Stomach (tissue), 9 donors: ENCODE results near the gene RANBP17. TPM values are rescaled to one million over a fixed set of nuclear protein-coding genes. Genes with fewer than 3 reads are reported as not detected.
"Not testable (repeated sequence)": the region's sequence is repeated elsewhere in the genome, so short reads cannot be mapped to it uniquely, and the experiment has no call there.

ENCODE experiments used
- DNase-seq, 2 donors: peaks; one replicate each; pipeline versions ENCODE4 v3.0.0 to v3.0.0-alpha.2; 2013 to 2019
- H3K27ac ChIP-seq, 5 donors: fragments of 200-600 bp in 4 of 5; sonication (generic) in 4 of 5; one replicate each; pipeline ENCODE4 v1.5.1; 2013 to 2019; ENCODE audit warnings: mild to moderate bottlenecking in 1 of 5, moderate library complexity in 1 of 5
- H3K27me3 ChIP-seq, 3 donors: fragments of 200-600 bp; sonication (generic); one replicate each; pipeline ENCODE4 v1.5.1; 2017 to 2019; ENCODE audit warnings: mixed run types in 1 of 3
- H3K36me3 ChIP-seq, 4 donors: fragments of 200-600 bp; sonication (generic); 1 replicate in 3 of 4; 2 replicates in 1 of 4; pipeline ENCODE4 v1.5.1; 2016 to 2019
- H3K4me1 ChIP-seq, 4 donors: fragments of 200-600 bp; sonication (generic); one replicate each; pipeline ENCODE4 v1.5.1; 2016 to 2019
- H3K4me3 ChIP-seq, 4 donors: fragments of 200-600 bp; sonication (generic) in 3 of 4; one replicate each; pipeline ENCODE4 v1.5.1; 2016 to 2019; ENCODE audit warnings: mild to moderate bottlenecking in 1 of 4
- H3K9me3 ChIP-seq, 4 donors: fragments of 200-600 bp; sonication (generic); one replicate each; pipeline ENCODE4 v1.5.1; 2016 to 2019
- EP300 ChIP-seq: sonication (generic); formaldehyde crosslinking; IDR thresholded peaks from one replicate; pipeline ENCODE4 v1.6.1; 2017; ENCODE audit warnings: antibody characterized with exemption
- POLR2A ChIP-seq, 4 donors: fragments of 450-650 bp; IDR thresholded peaks; one replicate each; pipeline ENCODE4 v1.6.1; 2016; ENCODE audit warnings: antibody characterized with exemption in 4 of 4, control low read depth in 2 of 4, mild to moderate bottlenecking in 1 of 4, moderate library complexity in 1 of 4
- POLR2AphosphoS5 ChIP-seq, 3 donors: sonication (generic); formaldehyde crosslinking; IDR thresholded peaks; one replicate each; pipeline ENCODE4 v1.6.1; 2016; ENCODE audit warnings: antibody characterized with exemption in 3 of 3
- WGBS, 5 donors: extraction: QIAGEN DNeasy Blood & Tissue Kit in 3 of 5; methylation state at CpG; one replicate each; pipeline versions ENCODE4 v1.1.5 to v1.1.7; 2013 to 2018; 5-methylcytosine and 5-hydroxymethylcytosine counted together
- intact Hi-C: fragments of 100-400 bp; cut with DNase I; formaldehyde crosslinking; loops from one replicate; pipeline ENCODE4 v1.15.1; 2023; ENCODE audit warnings: low total_unique reads
- polyA plus RNA-seq, 3 donors: library from polyadenylated mRNA; stranded (reverse); fragments of 200-250 nt; gene quantifications; one replicate each; pipeline ENCODE4 v1.2.3, GENCODE V29; 2013
- total RNA-seq, 5 donors: library from RNA; depleted of rRNA; stranded (reverse); fragments of >200 nt; gene quantifications; one replicate each; pipeline versions ENCODE4 v1.1.0 to v1.2.3, GENCODE V29; 2014 to 2016
- TF ChIP-seq, protein P1 (sequence below), 7 experiments: fragments of 450-650 bp in 4 of 7; fragments of 200-600 bp in 3 of 7; sonication (generic) in 3 of 7; IDR thresholded peaks; one replicate each; pipeline ENCODE4 v1.5.1; 2016 to 2019; ENCODE audit warnings: antibody characterized with exemption in 7 of 7, control low read depth in 2 of 7, mild to moderate bottlenecking in 1 of 7
- donor health status: healthy with polysubstance abuse.
- donor health status: Bipolar disorder and iron deficiency.
- donor health status: healthy.

RANBP17 gene
- total and polyA plus RNA-seq, 8 donors, result 1.4 to 75.6 (median 10.5) TPM

DNA sequence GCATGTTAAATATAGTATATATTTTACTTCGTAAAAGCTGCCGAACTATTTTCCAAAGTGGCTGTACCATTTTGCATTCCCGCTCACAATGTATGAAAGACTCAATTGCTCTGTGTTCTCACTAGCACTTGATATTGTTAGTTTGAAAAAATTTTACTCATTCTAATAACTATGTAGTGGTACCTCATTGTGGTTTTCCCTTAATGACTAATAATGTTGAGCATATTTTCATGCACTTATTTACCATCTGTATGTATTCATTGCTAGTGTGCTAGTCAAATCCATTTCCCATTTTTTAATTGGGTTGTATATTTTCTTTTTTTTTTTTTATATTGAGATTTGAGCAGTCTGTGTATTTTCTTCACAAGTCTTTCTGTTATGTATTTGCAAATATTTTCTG is 58.4 kb downstream of the RANBP17 start:
- WGBS, 5 donors, result 93 to 99% (median 98%) methylated on average over 3 of the region's 3 CpGs
- TF ChIP-seq EP300, result no peak
- TF ChIP-seq, protein P1, sequence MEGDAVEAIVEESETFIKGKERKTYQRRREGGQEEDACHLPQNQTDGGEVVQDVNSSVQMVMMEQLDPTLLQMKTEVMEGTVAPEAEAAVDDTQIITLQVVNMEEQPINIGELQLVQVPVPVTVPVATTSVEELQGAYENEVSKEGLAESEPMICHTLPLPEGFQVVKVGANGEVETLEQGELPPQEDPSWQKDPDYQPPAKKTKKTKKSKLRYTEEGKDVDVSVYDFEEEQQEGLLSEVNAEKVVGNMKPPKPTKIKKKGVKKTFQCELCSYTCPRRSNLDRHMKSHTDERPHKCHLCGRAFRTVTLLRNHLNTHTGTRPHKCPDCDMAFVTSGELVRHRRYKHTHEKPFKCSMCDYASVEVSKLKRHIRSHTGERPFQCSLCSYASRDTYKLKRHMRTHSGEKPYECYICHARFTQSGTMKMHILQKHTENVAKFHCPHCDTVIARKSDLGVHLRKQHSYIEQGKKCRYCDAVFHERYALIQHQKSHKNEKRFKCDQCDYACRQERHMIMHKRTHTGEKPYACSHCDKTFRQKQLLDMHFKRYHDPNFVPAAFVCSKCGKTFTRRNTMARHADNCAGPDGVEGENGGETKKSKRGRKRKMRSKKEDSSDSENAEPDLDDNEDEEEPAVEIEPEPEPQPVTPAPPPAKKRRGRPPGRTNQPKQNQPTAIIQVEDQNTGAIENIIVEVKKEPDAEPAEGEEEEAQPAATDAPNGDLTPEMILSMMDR (IDR thresholded peaks at IDR 0.05), result no peak
- no peak for TF ChIP-seq POLR2A (IDR thresholded peaks at IDR 0.05)
- no peak for TF ChIP-seq POLR2AphosphoS5 (IDR thresholded peaks at IDR 0.05)
- Histone ChIP-seq H3K4me1 (no peaks in the 10 kb centered on the region), H3K36me3 (no peaks in the 10 kb centered on the region), H3K27me3 (no peaks in the 10 kb centered on the region), H3K4me3 (no peak overlapping the region), H3K27ac (no peak overlapping the region), H3K9me3 (no peaks in the 10 kb centered on the region)
- no peak for DNase-seq
- intact Hi-C loops, result no loop called here

- H3K27ac ChIP-seq, H3K4me1 ChIP-seq, intact Hi-C loops, H3K9me3 ChIP-seq, H3K27me3 ChIP-seq, H3K4me3 ChIP-seq, H3K36me3 ChIP-seq: not testable (repeated sequence)
- WGBS, 5 donors, result 36 to 64% (median 54%) methylated on average over 8 to 10 of the region's 10 CpGs
- peak in 1 of 2 donors; percentile 26 for DNase-seq
Observed at GRCh38 chr5:170922331-170922730, 60.5 kb downstream of the RANBP17 start.

DNA sequence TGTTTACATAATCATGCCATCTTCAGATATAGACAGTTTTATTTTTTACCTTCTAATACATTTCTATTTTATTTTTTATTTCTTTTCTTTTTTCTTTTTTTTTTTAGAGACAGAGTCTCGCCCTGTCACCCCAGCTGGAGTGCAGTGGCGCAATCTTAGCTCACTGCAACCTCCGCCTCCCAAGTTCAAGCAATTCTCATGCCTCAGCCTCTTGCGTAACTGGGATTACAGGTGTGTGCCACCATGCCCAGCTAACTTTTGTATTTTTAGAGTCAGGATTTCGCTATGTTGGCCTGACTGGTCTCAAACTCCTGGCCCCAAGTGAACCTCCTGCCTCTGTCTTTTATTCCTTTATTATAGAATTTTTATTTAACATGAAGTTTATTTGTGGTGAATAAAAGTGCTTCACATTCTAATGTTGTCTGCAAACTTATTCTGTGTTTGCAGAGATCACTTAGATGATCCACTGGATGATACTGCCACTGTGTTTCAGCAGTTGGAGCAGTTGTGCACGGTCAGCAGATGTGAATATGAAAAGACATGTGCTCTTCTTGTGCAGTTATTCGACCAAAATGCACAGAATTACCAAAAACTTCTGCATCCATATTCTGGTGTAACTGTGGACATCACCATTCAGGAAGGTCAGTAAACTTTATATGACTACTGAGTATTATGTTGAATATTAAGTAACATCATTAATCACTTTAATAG is 62.2 kb downstream of the RANBP17 start:
- Histone ChIP-seq H3K4me3 (no peak overlapping the region), H3K36me3 (no peaks in the 10 kb centered on the region), H3K27ac (no peak overlapping the region), H3K4me1 (no peaks in the 10 kb centered on the region), H3K27me3 (no peaks in the 10 kb centered on the region), H3K9me3 (no peaks in the 10 kb centered on the region)
- WGBS, 5 donors, result 88 to 95% (median 91%) methylated on average over 7 of the region's 7 CpGs
- intact Hi-C loops, result no loop called here
- no peak for DNase-seq
- TF ChIP-seq POLR2AphosphoS5 (IDR thresholded peaks at IDR 0.05) (no peak), POLR2A (IDR thresholded peaks at IDR 0.05) (no peak), EP300 (no peak)
- TF ChIP-seq, protein P1 (IDR thresholded peaks at IDR 0.05), result no peak

DNA sequence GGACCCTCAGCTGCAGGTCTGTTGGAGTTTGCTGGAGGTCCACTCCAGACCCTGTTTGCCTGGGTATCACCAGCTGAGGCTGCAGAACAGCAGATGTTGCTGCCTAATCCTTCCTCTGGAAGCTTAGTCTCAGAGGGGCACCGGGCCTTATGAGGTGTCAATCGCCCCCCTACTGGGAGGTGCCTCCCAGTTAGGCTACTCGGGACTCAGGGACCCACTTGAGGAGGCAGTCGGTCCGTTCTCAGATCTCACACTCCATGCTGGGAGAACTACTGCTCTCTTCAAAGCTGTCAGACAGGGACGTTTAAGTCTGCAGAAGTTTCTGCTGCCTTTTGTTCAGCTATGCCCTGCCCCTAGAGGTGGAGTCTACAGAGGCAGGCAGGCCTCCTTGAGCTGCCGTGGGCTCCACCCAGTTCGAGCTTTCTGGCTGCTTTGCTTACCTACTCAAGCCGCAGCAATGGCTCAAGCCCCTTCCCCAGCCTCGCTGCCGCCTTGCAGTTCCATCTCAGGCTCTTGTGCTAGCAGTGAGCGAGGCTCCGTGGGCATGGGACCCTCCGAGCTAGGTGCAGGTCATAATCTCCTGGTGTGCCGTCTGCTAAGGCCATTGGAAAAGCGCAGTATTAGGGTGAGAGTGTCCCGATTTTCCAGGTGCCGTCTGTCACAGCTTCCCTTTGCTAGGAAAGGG is 73.9 kb downstream of the RANBP17 start:
- H3K9me3 ChIP-seq, H3K4me1 ChIP-seq, intact Hi-C loops, H3K27me3 ChIP-seq, H3K36me3 ChIP-seq, H3K27ac ChIP-seq, DNase-seq, H3K4me3 ChIP-seq: not testable (repeated sequence)
- 83 to 91% (median 89%) methylated on average over 16 to 18 of the region's 18 CpGs for WGBS, 5 donors

- H3K9me3 ChIP-seq, result no peaks in the 10 kb centered on the region
- H3K4me3 ChIP-seq, result no peak overlapping the region
- intact Hi-C loops, result no loop called here
- no peaks in the 10 kb centered on the region for H3K4me1 ChIP-seq
- peaks cover 0 to 5% (median 0%) of the 10 kb centered on the region in 4 donors for H3K36me3 ChIP-seq
- H3K27ac ChIP-seq, result no peak overlapping the region
- no peaks in the 10 kb centered on the region for H3K27me3 ChIP-seq
- no peak for DNase-seq
- no peak for TF ChIP-seq POLR2AphosphoS5 (IDR thresholded peaks at IDR 0.05)
- TF ChIP-seq, protein P1 (IDR thresholded peaks at IDR 0.05), result no peak
- no peak for TF ChIP-seq EP300
- no peak for TF ChIP-seq POLR2A (IDR thresholded peaks at IDR 0.05)
Observed at GRCh38 chr5:170937072-170937471, 75.3 kb downstream of the RANBP17 start.
